Measurements from ENCODE around the gene LMO1. TPM values are rescaled to one million over a fixed set of nuclear protein-coding genes. Genes with fewer than 3 reads are reported as not detected.

The LMO1 gene
- total and polyA plus RNA-seq, 2 of the 8 experiments (the other 6 are each of a cell fraction or from before 2014, with no cell fraction given), result 0.17 TPM; not detected in 1

GRCh38 chr11:8288824-8289491 lies 25.3 kb upstream of the LMO1 start:
- no peaks in the 10 kb centered on the region for H3K36me3 ChIP-seq (ENCODE audit: control insufficient read depth in 2 of 4, insufficient read depth in 4 of 4, low read length in 3 of 4)
- no peak overlapping the region for H3K9ac ChIP-seq (replicated peaks in 1 of 4; ENCODE audit: extremely low read depth in 1 of 4, low read depth in 3 of 4, low read length in 3 of 4)
- no peaks in the 10 kb centered on the region for H3K9me3 ChIP-seq (ENCODE audit: insufficient read depth in 2 of 2, low read depth in 1 of 2, low read length in 1 of 2)
- no peak overlapping the region for H3K4me3 ChIP-seq (ENCODE audit: extremely low read depth in 1 of 4, insufficient read depth in 2 of 4, low read depth in 3 of 4, low read length in 4 of 4)
- H2AK5ac ChIP-seq (ENCODE audit: low read depth, low read length), result no peak overlapping the region
- no peak overlapping the region for H4K8ac ChIP-seq (ENCODE audit: extremely low read depth, insufficient read depth, low read length)
- ChIA-PET CTCF (ENCODE audit: partially characterized antibody) (interaction anchor here (1.0 to 5.1 kb wide), 7 partner anchors 10 to 69 kb away, joined by 3 to 24 read pairs (median 5); no protein-coding TSS in a partner anchor), POLR2A (ENCODE audit: partially characterized antibody) (interaction anchor here (1.9 kb wide), 1 partner anchor 12 kb away, joined by 4 read pairs; no protein-coding TSS in a partner anchor)
- no peak overlapping the region for H4K5ac ChIP-seq (ENCODE audit: insufficient read length, low read depth, low read length)
- peak in 1 of 2 experiments; percentile 30 for DNase-seq (ENCODE audit: low read depth in 1 of 2, low spot score in 2 of 2)
- no peak overlapping the region for H4K91ac ChIP-seq (replicated peaks; ENCODE audit: insufficient read length, low read length)
- no peak for FAIRE-seq
- no peak overlapping the region for H3K4ac ChIP-seq (replicated peaks; ENCODE audit: insufficient read length, low read depth, low read length)
- H3K18ac ChIP-seq (ENCODE audit: extremely low read depth, low read length), result no peak overlapping the region
- no peaks in the 10 kb centered on the region for H3K79me2 ChIP-seq (ENCODE audit: control insufficient read depth in 1 of 2, insufficient read depth in 2 of 2, low read length in 2 of 2)
- no peak overlapping the region for H2BK120ac ChIP-seq (replicated peaks; ENCODE audit: low read depth, low read length)
- 85% methylated on average over 13 of the region's 13 CpGs; no CpG with 5 or more reads in 1 of the 2 experiments for WGBS, 2 experiments (ENCODE audit: extremely low coverage in 1 of 2, insufficient coverage in 1 of 2, insufficient read length in 1 of 2, insufficient replicate concordance in 2 of 2, low coverage in 1 of 2, low lambda C conversion rate in 2 of 2, missing lambda C conversion rate in 1 of 2)
- no peaks in the 10 kb centered on the region for H3K23me2 ChIP-seq (ENCODE audit: low read depth, low read length)
- 0 out of 2 replicates have a peak overlapping the region, but pooled peaks have one; percentile 17 for H2BK12ac ChIP-seq (ENCODE audit: low read depth, low read length)
- H3K23ac ChIP-seq (ENCODE audit: insufficient read length), result no peak overlapping the region
- H3K14ac ChIP-seq (ENCODE audit: insufficient read length), result no peak overlapping the region
- H2BK5ac ChIP-seq (ENCODE audit: low read depth, low read length), result no peak overlapping the region
- no peak overlapping the region for H2AFZ ChIP-seq (ENCODE audit: low read length)
- H3K79me1 ChIP-seq (ENCODE audit: low read depth, low read length), result no peaks in the 10 kb centered on the region
- no peak overlapping the region for H3K56ac ChIP-seq (replicated peaks; ENCODE audit: insufficient read length, low read depth, low read length)
- H2BK15ac ChIP-seq (ENCODE audit: low read length), result no peak overlapping the region
- H3K4me1 ChIP-seq (replicated peaks in 1 of 4; ENCODE audit: control insufficient read depth in 3 of 4, insufficient read depth in 4 of 4, low read length in 3 of 4), result peaks cover 0 to 7% (median 4%) of the 10 kb centered on the region in 4 experiments; a peak in 5 of 7 replicates
- H4K20me1 ChIP-seq (replicated peaks in 1 of 2; ENCODE audit: control insufficient read depth in 1 of 2, insufficient read depth in 2 of 2, low read length in 2 of 2), result no peaks in the 10 kb centered on the region
- no peaks in the 10 kb centered on the region for H3K27me3 ChIP-seq (replicated peaks in 1 of 4; ENCODE audit: control insufficient read depth in 3 of 4, extremely low read depth in 1 of 4, insufficient read depth in 3 of 4, low read length in 3 of 4)
- no peak overlapping the region for H3K4me2 ChIP-seq (ENCODE audit: insufficient read depth in 1 of 2, low read depth in 2 of 2, low read length in 2 of 2)
- no peak overlapping the region for H2BK20ac ChIP-seq (ENCODE audit: low read length)
- no peak overlapping the region for H3K27ac ChIP-seq (ENCODE audit: low read depth, low read length)
- TF ChIP-seq PHF8 (conservative IDR thresholded peaks at IDR 0.05; ENCODE audit: low read depth, low read length) (no peak), POLR2AphosphoS5 (IDR thresholded peaks at IDR 0.05; ENCODE audit: low read depth, low read length) (no peak), CBX8 (IDR thresholded peaks at IDR 0.05; ENCODE audit: borderline replicate concordance, low read depth, low read length) (no peak), SUZ12 (IDR thresholded peaks at IDR 0.05; ENCODE audit: low read length) (no peak), CEBPB (IDR thresholded peaks at IDR 0.05; ENCODE audit: low read depth, low read length) (no peak), SP4 (IDR thresholded peaks at IDR 0.05; ENCODE audit: low read length) (no peak), MAFK (IDR thresholded peaks at IDR 0.05; ENCODE audit: low read depth, low read length) (no peak), SAP30 (IDR thresholded peaks at IDR 0.05; ENCODE audit: insufficient read depth, insufficient replicate concordance, low read length) (no peak), TAF1 (IDR thresholded peaks at IDR 0.05; ENCODE audit: low read depth, low read length) (no peak)
